Measurements from ENCODE around the gene FHIT. TPM values are rescaled to one million over a fixed set of nuclear protein-coding genes. Genes with fewer than 3 reads are reported as not detected.

The FHIT gene
- total and polyA plus RNA-seq, 2 of the 4 experiments (the other 2 are of a cell fraction) = 0.07 TPM; not detected in 1

DNA sequence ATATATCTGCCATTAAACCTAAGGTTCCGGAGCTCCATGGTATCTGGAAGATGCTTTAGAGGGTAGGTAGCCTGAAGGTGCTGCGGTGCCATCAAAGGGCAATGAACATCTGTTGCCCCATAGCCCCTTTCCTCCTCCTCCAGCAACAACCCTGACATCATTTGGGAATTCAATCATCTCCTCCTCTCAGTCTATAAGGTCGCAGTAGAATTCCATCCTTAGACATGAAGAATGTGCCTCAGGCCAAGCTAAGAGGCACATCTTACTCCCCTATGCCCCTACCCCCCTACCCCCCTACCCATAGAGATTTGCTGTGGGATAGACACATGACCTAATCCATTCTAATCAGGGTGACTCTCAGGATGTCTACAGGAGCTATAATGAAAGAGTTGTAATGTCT, 1101.8 kb downstream of the FHIT start:
- WGBS, 2 experiments (ENCODE audit: extremely low coverage in 2 of 2, insufficient read length in 1 of 2) = no CpG with 5 or more reads among the region's 3 CpGs

More for the DNA sequence above, 1101.8 kb downstream of the FHIT start:
- H2BK120ac ChIP-seq (ENCODE audit: low read depth, low read length) = no peak overlapping the region
- DNase-seq (no peak), ATAC-seq (ENCODE audit: low read depth) (no peak)
- H3K36me3 ChIP-seq (ENCODE audit: control insufficient read depth, insufficient read depth, low read length) = no peaks in the 10 kb centered on the region
- intact Hi-C loops (cut with micrococcal nuclease) = no loop called here
- TF ChIP-seq MAFK (IDR thresholded peaks at IDR 0.05; ENCODE audit: low read depth, low read length) (no peak), SMC3 (IDR thresholded peaks at IDR 0.05; ENCODE audit: low read depth, low read length) (no peak), NFE2L2 (IDR thresholded peaks at IDR 0.05; ENCODE audit: low read depth, low read length) (no peak), MAZ (IDR thresholded peaks at IDR 0.05; ENCODE audit: borderline replicate concordance, low read depth, low read length) (no peak), RFX5 (IDR thresholded peaks at IDR 0.05; ENCODE audit: low read depth, low read length) (no peak), RCOR1 (IDR thresholded peaks at IDR 0.05; ENCODE audit: insufficient replicate concordance, low read length) (no peak), CHD1 (IDR thresholded peaks at IDR 0.05; ENCODE audit: low read depth, low read length) (no peak), FOS (IDR thresholded peaks at IDR 0.05; ENCODE audit: low read depth, low read length) (no peak), RAD21 (IDR thresholded peaks at IDR 0.05; ENCODE audit: low read length) (no peak), POLR2A (IDR thresholded peaks at IDR 0.05; ENCODE audit: low read depth, low read length) (no peak), BHLHE40 (IDR thresholded peaks at IDR 0.05; ENCODE audit: low read depth, low read length) (no peak), CEBPB (IDR thresholded peaks at IDR 0.05; ENCODE audit: low read depth, low read length) (no peak), MXI1 (IDR thresholded peaks at IDR 0.05; ENCODE audit: borderline replicate concordance, low read depth, low read length) (no peak)
- TF ChIP-seq, protein P1, sequence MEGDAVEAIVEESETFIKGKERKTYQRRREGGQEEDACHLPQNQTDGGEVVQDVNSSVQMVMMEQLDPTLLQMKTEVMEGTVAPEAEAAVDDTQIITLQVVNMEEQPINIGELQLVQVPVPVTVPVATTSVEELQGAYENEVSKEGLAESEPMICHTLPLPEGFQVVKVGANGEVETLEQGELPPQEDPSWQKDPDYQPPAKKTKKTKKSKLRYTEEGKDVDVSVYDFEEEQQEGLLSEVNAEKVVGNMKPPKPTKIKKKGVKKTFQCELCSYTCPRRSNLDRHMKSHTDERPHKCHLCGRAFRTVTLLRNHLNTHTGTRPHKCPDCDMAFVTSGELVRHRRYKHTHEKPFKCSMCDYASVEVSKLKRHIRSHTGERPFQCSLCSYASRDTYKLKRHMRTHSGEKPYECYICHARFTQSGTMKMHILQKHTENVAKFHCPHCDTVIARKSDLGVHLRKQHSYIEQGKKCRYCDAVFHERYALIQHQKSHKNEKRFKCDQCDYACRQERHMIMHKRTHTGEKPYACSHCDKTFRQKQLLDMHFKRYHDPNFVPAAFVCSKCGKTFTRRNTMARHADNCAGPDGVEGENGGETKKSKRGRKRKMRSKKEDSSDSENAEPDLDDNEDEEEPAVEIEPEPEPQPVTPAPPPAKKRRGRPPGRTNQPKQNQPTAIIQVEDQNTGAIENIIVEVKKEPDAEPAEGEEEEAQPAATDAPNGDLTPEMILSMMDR (conservative IDR thresholded peaks at IDR 0.05; ENCODE audit: low read depth, low read length) = no peak
- TF ChIP-seq, protein P2, sequence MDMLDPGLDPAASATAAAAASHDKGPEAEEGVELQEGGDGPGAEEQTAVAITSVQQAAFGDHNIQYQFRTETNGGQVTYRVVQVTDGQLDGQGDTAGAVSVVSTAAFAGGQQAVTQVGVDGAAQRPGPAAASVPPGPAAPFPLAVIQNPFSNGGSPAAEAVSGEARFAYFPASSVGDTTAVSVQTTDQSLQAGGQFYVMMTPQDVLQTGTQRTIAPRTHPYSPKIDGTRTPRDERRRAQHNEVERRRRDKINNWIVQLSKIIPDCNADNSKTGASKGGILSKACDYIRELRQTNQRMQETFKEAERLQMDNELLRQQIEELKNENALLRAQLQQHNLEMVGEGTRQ (IDR thresholded peaks at IDR 0.05; ENCODE audit: low read depth, low read length) = no peak
- TF ChIP-seq, protein P3, sequence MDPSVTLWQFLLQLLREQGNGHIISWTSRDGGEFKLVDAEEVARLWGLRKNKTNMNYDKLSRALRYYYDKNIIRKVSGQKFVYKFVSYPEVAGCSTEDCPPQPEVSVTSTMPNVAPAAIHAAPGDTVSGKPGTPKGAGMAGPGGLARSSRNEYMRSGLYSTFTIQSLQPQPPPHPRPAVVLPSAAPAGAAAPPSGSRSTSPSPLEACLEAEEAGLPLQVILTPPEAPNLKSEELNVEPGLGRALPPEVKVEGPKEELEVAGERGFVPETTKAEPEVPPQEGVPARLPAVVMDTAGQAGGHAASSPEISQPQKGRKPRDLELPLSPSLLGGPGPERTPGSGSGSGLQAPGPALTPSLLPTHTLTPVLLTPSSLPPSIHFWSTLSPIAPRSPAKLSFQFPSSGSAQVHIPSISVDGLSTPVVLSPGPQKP (IDR thresholded peaks at IDR 0.05; ENCODE audit: borderline replicate concordance, low read depth, low read length) = no peak
- no peak overlapping the region for H4K91ac ChIP-seq (ENCODE audit: insufficient read depth, low read depth, low read length)
- H2BK15ac ChIP-seq (ENCODE audit: low read depth, low read length) = no peak overlapping the region
- no peak overlapping the region for H3K4me2 ChIP-seq (ENCODE audit: low read depth, low read length)
- no peaks in the 10 kb centered on the region for H3K4me1 ChIP-seq (ENCODE audit: control insufficient read depth, insufficient read depth, low read length)
- no peak overlapping the region for H2AK5ac ChIP-seq (ENCODE audit: low read depth, low read length)
- ChIA-PET CTCF (no interaction called here), POLR2A (ENCODE audit: unreplicated experiment) (no interaction called here)
- no peak overlapping the region for H3K23ac ChIP-seq (ENCODE audit: low read depth, low read length)
- no peak overlapping the region for H2AFZ ChIP-seq (replicated peaks; ENCODE audit: low read length, poor library complexity)
- no peak overlapping the region for H3K56ac ChIP-seq (ENCODE audit: extremely low read depth, insufficient read depth, low read length)
- H3K4ac ChIP-seq (ENCODE audit: low read depth, low read length) = no peak overlapping the region
- H3K4me3 ChIP-seq (ENCODE audit: insufficient read depth, low read depth, low read length) = no peak overlapping the region
- H3K27ac ChIP-seq (ENCODE audit: insufficient read depth, low read length) = no peak overlapping the region
- no peak overlapping the region for H3K18ac ChIP-seq (ENCODE audit: low read depth, low read length)
- H3K9me1 ChIP-seq (ENCODE audit: insufficient read depth, low read length) = no peaks in the 10 kb centered on the region
- no peak overlapping the region for H4K8ac ChIP-seq (ENCODE audit: low read depth in 2 of 2, low read length in 2 of 2)
- H3K14ac ChIP-seq (replicated peaks; ENCODE audit: low read depth, low read length) = no peak overlapping the region
- no peak overlapping the region for H2AK9ac ChIP-seq (replicated peaks; ENCODE audit: low read depth, low read length, poor library complexity)
- H4K20me1 ChIP-seq (ENCODE audit: insufficient read depth, low read length) = no peaks in the 10 kb centered on the region
- H3K9ac ChIP-seq (ENCODE audit: low read depth, low read length) = no peak overlapping the region
- no peak overlapping the region for H2BK5ac ChIP-seq (ENCODE audit: low read depth, low read length, poor library complexity, severe bottlenecking)
- dilution Hi-C loops (cut with HindIII; ENCODE audit: low sequenced_read_pairs, unreplicated experiment) = no loop called here
- no peak overlapping the region for H2BK20ac ChIP-seq (ENCODE audit: low read depth, low read length)
- no peaks in the 10 kb centered on the region for H3K27me3 ChIP-seq (ENCODE audit: control insufficient read depth, insufficient read depth, low read length)
- in situ Hi-C loops (cut with MboI; ENCODE audit: low sequenced_read_pairs) = no loop called here
- H4K5ac ChIP-seq (ENCODE audit: low read depth, low read length) = no peak overlapping the region
- no TSS peak for BruUV-seq (replicated peaks)
- no peaks in the 10 kb centered on the region for H3K9me3 ChIP-seq (ENCODE audit: control insufficient read depth, insufficient read depth, low read length)
- H3K79me1 ChIP-seq (ENCODE audit: low read depth in 1 of 2, low read length in 2 of 2) = no peaks in the 10 kb centered on the region
